ENCODE results near the gene CACYBP.
"Not testable (repeated sequence)": the region's sequence is repeated elsewhere in the genome, so short reads cannot be mapped to it uniquely, and the experiment has no call there.

CACYBP gene

DNA sequence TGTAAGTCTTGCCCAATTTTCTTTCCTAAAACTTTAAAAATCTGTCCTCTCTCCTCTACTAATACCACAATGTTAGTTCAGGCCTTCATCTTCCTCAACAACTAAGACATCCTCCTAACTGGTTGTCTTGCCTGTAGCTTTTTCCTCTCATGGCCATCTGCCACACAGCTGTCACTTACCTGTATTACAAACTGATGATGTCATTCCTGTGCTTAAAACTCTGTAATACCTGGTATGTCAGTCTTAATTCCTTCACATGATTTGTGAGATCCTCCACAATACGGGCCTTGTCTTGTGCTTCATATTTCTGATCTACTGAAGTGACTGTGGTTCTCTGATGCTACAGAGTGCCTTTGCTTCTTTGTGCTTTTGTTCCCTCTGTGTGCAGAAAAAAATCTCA is 13.7 kb downstream of the CACYBP start:
- DNase-seq: no peak

DNA sequence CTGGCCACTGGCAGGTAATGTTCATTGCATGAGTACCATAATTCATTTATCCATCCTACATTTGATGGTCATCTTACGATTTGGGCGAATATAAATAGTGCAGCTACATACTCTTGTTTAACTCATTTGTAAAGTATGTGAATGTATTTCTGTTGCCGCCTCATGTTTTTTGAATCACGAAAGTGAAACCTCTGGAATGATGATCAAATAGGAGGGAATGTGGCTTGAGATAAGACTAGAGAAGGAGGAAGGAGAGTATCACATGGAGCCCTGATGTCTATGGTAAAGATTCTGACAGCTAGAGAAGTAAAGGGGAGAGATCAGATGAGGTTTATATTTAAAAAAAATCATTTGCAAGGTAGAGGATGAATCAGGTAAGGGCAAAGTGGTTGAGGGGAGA is 15.5 kb downstream of the CACYBP start:
- DNase-seq: no peak

DNA sequence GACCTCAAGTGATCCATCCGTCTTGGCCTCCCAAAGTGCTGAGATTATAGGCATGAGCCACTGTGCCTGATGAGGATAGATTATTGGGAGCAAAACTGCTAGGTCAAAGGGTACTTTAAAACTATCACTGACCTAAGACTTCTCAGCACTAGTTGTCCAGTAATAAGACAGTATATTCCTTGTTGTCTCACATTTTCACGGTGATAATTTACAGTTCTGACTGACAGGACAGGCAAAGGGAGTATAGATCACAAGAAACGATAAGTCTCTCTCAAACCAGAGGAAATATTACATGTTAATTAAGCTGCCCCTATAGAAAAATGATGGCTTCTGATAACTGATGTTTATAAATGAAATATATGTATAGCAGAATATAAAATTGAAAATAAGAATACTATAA is 19.8 kb downstream of the CACYBP start:
- DNase-seq: no peak

DNA sequence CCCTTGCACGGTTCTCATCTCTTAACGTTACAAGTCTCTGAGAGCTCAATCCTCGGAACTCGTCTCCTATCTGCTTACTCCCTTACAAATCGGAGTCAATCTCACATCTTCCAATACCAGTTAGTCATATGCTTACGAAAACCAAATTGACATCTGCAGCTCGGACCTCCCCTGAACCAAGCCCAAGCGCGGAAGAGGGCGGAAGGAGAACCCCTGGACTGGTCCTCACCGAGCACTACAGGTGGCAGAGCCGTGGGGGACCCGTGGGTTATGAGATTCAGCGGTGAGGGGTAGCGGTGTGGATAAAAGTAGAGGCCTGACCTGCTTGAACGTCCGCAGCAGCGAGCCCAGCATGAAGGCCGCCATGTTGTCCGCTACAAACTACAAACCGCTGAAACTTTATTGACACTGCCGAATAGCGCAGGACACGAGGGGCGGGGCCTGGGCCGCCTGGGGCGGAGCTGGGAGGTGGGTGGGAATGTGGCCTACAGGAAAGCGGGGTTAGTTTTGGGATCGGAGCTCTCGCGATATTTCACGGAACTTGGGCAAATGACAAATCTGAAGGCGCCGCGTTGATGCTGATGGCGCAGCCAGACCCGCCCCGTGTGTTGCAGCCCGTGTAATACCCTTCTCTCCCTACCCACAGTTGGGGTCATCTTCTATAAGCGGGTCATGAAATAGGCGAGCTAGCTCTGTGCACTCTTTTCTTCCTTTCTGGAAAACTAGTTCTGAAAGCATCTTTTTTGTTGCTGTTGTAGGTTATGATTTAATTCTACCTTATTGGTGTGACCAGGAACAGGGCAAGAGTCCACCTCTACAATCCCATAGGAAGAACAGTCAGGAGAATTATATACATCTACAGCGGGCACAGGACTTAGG is 23.5 kb downstream of the CACYBP start, which contains the start of gene MRPS14:
TSS of gene MRPS14 (minus strand) at position 383 of the 879 bp plus-strand sequence. CDS start at position 366, 17 bp downstream.
- peak; percentile 99 for DNase-seq

DNA sequence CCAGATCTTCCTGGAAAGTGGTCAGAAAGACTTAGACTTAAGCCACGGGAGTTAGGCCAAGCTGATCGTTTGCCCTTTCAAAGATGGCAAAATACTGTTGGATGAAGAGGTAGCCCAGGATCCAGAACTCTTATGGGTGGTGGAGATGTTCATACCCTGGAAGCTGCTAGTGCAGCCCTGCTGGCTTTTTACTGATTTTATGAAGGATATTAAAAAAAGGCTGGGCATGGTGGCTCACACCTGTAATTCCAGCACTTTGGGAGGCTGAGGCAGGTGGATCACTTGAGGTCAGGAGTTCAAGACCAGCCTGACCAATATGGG is 24.1 kb downstream of the CACYBP start:
- DNase-seq: not testable (repeated sequence)

DNA sequence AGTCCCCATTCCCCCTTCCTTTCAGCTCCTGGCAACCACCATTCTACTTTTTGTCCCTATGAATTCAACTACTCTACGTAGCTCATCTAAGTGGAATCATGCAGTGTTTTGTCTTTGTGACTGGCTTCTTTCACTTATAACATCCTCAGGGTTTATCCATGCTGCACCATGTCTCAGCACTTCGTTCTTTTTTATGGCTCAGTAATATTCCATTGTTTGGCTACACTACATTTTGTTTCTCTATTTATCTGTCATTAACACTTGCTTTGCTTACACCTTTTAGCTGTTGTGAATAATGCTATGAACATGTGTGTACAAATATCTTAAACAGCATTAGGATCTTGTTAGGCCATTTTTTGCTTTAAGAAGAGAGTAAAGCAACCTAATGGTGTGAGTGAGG is 25.0 kb downstream of the CACYBP start:
- DNase-seq: no peak

DNA sequence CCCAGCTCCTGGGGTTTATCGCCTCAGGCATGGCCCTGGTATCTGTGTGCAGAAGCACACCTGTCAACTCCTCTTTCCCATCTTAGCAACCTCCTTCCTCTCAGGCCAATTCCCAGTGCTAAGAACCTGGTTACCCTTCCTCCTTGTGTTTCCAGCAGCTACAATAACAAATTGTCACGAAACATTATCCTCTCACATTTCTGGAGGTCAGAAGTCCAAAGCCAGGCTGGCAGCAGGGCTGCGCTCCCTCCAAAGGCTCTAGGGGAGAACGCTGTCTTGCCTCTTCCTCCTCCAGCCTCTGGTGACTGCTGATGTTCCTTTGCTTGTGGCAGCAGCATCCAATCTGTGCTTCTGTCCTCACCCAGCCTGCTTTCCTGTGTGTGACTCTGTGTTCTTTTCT is 34.2 kb downstream of the CACYBP start:
- no peak for DNase-seq

DNA sequence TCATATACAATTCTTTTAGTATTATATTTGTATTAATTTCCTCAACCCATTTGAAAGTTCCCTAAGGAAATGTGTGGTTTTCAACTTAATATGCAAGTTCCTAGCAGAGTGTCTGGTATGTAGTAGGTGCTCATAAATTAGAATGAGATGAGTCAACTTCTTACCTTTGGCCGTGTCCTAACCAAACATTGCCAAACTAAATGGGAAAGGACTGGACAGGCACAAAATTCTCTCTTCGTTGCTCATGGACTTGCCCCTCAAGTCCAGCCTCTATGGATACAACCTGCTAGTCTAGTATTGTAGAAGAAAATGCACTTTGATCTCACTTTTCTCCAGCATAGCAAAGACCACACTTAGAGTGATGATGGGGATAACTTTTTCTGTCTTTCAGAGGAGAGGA is 35.0 kb downstream of the CACYBP start:
- no peak for DNase-seq

DNA sequence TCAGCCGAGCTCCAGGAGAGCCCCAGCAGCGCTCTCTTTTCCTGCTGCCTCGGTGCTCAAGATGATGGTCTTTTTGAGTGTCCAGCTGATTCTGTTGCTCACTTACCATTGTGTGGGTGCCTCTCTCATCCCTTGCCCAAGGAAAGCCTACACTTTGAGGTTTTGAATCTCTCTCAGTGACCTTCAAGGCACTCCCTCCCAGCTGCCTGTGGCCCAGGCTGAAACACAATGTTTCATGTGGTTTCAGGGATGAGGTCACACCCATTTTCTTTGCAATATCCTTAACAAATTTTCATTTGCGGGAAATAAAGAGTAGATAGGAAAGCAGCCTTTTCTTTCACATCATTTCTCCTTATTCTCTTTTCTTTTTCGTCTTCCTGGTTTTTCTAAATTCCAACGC is 36.1 kb downstream of the CACYBP start:
- DNase-seq: no peak

DNA sequence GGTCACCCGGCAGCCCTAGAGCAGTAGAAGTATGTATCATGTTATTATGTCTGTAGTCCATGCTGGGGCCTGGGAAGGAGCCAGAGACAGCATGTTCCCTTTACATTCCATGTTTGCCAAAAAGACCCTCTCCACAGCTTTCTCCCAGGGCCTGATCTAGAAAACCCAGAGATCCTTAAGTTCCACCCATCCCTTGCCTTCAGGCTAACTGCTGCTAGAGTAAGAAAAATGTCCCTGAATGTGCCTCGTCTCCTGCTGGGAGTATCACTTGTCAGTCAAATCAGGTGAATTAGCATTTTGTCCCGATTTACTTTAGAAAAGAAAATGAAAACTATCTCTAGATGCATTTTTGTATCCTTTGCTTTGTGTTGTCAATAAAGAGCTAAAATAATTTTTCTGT is 36.7 kb downstream of the CACYBP start:
- DNase-seq: no peak

DNA sequence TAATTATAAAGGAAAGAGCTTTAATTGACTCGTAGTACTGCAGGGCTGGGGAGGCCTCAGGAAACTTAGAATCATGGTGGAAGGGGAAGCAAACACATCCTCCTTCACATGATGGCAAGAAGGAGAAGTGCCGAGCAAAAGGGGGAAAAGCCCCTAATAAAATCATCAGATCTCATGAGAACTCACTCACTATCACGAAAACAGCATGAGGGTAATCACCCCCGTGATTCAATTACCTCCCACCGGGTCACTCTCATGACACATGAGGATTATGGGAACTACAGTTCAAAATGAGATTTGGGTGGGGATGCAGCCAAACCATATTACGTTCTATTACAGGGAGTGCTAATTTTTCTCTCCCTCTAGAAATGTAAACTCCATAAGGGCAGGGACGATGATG is 37.7 kb downstream of the CACYBP start:
- DNase-seq: no peak

DNA sequence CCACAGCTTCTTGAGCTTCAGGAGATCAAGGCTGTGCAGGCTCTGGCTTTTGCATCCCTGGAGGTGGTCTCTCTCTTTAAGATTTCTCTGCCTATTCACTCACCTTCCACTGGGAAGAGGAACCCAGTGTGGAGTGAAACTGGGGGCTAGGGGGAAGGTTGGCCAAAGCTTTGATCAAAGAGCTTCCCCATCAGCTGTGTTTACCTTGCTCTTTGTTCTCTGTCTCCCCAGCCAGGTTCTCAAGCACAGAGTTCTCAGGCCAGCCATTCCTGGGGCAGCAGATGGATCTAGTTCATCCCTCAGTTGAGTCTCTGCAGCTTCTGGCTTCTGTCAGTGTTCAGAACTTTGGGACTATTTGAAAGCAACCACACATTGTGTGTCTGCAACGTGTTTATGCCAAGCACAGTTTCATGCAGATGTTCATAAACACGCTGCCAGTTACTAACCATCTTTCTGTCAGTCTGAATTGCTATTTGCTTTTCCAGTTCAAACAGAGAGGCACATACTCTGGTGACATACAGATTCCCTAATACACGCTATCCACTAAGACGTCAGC is 40.7 kb downstream of the CACYBP start:
- DNase-seq: no peak

DNA sequence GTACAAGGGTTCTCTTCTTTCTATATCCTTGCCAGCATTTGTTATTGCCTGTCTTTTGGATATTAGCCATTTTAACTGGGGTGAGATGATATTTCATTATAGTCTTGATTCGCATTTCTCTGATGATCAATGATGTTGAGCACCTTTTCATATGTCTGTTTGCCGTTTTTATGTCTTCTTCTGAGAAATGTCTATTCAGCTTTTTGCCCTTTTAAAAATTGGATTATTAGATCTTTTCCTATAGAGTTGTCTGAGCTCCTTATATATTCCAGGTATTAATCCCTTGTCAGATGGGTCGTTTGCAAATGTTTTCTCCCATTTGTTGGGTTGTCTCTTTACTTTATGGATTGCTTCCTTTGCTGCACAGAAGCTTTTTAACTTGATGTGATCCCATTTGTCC is 42.9 kb downstream of the CACYBP start:
- no peak for DNase-seq

DNA sequence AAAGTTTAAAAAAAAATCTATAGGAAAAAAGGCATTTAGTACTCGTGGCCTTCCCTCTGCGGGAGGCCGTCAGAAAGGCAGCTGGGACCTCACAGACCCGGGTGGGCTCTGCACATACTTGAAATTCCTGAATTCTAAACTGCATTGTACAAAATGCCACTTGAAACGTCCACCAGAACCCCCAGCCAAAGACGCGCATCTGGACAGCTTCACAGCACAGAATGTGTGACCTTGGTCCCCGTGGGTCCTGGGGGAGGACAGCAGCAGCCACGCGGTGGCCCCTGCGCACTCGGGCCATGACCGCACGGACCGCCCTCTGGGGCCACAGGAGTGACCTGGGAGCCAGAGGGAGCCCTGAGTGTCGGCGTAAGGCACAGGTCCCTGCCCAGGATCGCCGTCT is 44.1 kb downstream of the CACYBP start:
- no peak for DNase-seq

DNA sequence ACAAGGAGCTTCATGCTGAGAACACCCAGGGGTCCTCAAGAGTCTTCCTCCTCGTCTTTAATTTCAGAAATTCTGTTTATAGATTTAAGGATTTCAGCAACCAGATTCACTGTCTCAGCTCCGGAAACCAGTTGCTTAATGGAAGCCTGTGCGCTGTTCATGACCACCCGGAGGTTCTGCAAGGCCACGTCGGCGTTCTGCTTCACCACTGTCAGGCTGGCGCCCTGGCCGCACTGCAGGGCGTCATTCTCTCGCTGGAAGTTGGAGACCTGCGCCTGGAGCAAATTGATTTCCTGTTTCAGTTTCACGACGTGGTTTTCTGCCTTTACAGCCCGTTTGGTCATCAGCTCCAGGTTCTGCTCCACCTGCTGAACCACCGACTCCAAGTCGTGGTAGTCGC is 44.8 kb downstream of the CACYBP start:
- DNase-seq: not testable (repeated sequence)

DNA sequence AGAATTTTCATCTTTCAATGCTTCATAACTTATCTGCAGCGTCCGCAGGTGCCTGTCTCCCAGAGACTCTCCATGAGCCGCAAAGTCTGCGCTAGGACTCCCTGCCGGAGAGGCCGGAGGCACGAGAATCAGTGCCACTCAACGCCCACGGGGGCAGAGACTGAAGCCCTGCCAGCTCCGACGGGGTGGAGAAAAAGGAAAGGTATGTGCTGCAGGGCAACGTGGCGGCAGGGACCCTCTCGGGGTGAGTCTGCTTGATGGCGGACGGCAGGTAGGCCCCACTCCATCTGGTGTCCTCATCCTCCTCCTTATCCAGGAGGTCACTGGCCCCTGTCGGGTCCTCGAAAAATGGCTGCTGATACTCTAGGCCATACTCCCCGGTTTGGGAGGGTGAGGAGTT is 45.4 kb downstream of the CACYBP start:
- no peak for DNase-seq

DNA sequence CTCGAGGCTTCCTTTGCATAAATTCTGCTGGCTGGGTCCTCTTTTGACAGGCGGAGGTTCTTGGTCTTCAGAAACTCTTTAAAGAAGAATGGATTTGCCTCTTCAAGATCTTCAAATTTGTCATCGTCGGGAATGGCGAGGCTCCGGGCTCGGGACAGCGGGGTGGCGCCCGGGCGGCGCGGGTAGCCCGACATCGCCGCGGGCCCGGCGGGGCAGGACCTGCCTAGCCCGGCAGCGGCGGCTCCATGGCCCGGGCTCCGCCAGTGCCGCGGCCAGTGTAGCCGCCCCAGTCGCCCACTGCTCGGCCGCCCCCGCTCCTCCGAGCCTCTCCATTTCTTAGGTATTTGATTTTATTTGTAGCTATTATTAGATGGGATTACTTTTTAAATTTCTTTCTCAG is 45.8 kb downstream of the CACYBP start:
- no peak for DNase-seq

DNA sequence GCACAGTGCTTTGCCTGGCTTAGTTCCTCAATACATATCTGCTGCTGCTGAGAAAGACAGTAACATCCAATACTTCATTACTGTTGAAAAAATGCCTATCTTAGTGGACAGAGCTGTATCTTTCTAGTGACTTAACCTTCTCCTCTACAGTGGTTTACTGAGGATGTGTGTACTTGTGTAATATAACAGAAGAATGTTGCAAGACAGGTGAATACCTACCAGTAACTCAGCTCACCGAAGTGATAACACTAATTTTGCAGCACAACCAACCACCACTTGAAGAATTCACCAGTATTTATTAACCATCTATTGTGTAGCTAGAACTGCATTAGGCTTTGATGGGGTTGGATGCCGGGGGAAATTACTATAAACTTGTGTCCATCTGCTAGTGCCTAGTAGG is 51.2 kb downstream of the CACYBP start:
- no peak for DNase-seq

DNA sequence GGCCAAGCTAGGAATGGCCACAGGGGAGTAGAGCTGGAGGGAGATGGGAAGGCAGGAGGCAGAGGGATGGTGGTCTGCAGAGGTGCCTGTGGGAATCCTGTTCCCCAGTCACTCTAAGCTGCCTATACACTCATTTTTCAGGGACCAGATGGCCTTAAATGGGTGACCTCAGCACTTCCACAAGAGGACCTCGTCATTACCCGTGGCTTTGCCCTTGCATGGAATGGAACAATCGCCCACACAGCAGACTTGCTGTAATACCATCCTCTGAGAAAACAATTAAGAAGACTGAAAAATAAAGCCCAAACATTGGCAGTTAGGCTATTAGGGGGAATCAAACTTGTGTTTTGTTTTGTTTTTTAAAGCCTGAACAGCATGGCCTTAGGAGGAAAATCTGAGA is 55.0 kb downstream of the CACYBP start:
- DNase-seq: no peak
